Fibroblast of upper back skin (primary cell): ENCODE data around the gene GALNT15.
A peak's percentile ranks its signal among the peaks of the same experiment; 100 is the strongest.

Experiments
- DNase-seq: peaks from one replicate; pipeline ENCODE4 v3.0.0-alpha.2; 2013

The GALNT15 gene

GRCh38 chr3:16253601-16254000 is 79.1 kb downstream of the GALNT15 start:
- DNase-seq: no peak

GRCh38 chr3:16254916-16255315 is 80.4 kb downstream of the GALNT15 start:
- DNase-seq: no peak

DNA sequence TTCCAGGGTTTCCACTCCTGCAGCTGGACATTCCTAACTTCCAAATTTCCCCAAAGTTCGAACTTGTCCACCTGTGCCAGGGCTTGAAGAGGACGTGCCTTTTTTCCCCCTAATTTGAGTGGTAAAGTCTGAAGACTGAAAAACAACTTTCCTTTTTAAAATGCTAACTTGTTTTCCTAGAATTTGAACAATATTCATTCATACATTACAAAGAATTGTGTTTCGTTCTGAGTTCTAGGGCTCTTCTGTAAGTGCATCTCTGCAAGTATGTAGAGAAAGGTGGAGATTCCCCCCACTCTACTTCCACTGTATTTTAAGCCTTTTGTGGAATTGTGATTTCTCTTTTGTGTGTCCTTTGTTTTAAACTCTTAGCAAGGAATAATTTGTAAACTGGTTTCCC is 80.8 kb downstream of the GALNT15 start:
- no peak for DNase-seq

GRCh38 chr3:16255726-16256125 is 81.2 kb downstream of the GALNT15 start:
- no peak for DNase-seq

DNA sequence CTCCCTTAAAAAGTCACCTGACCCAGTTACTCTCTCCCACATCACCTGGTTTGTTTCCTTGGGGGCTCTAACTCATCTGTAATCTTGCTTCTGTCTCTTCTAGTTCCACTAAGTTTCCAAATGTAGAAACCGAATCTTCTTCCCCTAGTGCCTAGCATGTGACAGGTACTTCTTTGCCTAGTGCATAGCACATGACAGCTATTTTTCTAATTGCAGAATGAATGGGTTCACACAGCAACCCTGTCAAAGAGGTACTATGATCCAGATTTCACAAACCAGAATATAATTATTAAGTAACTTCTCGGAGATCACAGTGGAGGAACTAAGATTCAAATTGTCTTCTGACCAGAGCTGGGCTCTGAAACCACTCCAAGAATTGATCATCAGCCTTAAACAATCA is 82.8 kb downstream of the GALNT15 start:
- no peak for DNase-seq

GRCh38 chr3:16258177-16258576 is 83.7 kb downstream of the GALNT15 start:
- no peak for DNase-seq

GRCh38 chr3:16258866-16259265 is 84.4 kb downstream of the GALNT15 start:
- DNase-seq: no peak

GRCh38 chr3:16260046-16260445 is 85.6 kb downstream of the GALNT15 start:
- no peak for DNase-seq

- no peak for DNase-seq
Observed at GRCh38 chr3:16262174-16262573, 87.7 kb downstream of the GALNT15 start.

- DNase-seq: no peak
Observed at GRCh38 chr3:16264174-16264707, 89.8 kb downstream of the GALNT15 start.

GRCh38 chr3:16264708-16265454 is 90.4 kb downstream of the GALNT15 start, which contains the start of the genes DPH3 and OXNAD1:
TSS of gene DPH3 (minus strand) at chr3:16264943. CDS start at chr3:16264876, 67 bp downstream.
TSS of gene OXNAD1 (plus strand) at chr3:16265212. CDS start at chr3:16270953, 5,741 bp downstream.
- DNase-seq: peak; percentile 100

GRCh38 chr3:16265455-16265786 is 90.9 kb downstream of the GALNT15 start:
- DNase-seq: no peak

GRCh38 chr3:16266714-16267113 is 92.2 kb downstream of the GALNT15 start:
- no peak for DNase-seq

GRCh38 chr3:16270855-16271254 is 96.4 kb downstream of the GALNT15 start:
- no peak for DNase-seq

- DNase-seq: no peak
Observed at GRCh38 chr3:16272588-16272987, 98.1 kb downstream of the GALNT15 start.

GRCh38 chr3:16273867-16274266 is 99.4 kb downstream of the GALNT15 start:
- DNase-seq: no peak

DNA sequence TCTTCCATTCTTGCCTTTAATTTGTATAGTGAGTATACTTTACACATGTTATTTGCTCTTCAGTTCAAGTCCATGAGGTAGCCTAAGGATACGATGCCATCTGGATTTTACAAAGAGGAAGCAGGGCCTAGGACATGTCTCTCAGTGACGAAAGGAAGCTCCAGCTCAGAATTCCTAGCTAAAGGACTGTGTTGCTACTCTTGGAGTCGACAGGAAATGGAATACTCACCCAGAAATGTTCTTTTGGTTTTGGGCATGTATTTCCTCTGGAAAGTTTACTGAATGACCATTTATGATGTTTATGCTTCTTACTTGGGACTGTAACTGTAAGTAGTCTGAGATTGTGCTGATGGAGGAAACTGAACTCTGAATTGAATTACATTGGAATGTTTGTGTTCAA is 103.0 kb downstream of the GALNT15 start:
- DNase-seq: no peak

DNA sequence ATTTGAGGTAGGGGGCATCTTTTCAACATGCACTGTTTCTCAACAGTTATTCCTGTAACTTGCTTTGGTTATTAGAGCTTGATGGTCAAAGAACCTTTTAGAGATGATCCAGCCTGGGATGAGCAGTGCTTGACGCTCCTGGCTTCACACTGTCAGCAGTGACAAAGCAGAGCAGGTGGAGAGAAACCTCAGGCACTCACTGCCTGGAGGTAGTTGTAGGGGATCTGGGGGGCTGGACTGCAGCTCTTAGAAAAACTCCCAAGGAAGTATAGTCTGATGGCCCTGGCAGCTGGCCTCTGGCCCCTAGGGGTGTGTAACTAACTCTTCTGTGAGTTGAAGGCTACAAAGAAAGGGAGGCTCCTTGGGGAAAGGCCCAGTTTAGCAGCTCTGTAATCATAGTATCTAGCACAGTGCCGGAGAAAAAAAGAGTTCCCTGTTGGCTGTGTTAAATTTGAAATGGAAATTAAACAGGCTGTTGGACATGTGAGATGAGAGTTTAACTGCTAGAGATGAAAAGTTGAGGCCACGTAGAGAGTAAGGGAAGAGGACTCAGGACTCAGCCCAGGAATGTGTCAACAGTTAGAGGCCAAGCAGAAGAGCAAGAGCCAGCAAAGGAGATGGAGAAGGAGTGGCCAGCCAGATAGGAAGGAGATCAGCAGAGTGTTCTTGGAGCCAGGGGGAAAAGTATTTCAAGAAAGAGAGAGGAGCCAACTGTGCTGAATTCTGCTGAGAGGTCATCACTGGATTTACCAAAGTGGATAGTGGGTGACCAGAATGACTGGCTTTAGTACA is 104.7 kb downstream of the GALNT15 start:
- DNase-seq: no peak

GRCh38 chr3:16280671-16281070 is 106.2 kb downstream of the GALNT15 start:
- DNase-seq: peak; percentile 45
